Stimulated activated CD4-positive, alpha-beta T cell treated with anti-CD3 and anti-CD28 coated beads, Interleukin-4, amount 100 ng/mL, for 48 hours (primary cell): ENCODE data around the gene TMEM92.
"Not testable (repeated sequence)": the region's sequence is repeated elsewhere in the genome, so short reads cannot be mapped to it uniquely, and the experiment has no call there.

Source experiments
- DNase-seq, 2 donors: peaks; one replicate each; pipeline ENCODE4 v3.0.0-alpha.2; 2020; ENCODE audit warnings: low read depth in 2 of 2

Gene TMEM92

GRCh38 chr17:50262001-50262794, 12.1 kb upstream of the TMEM92 start:
- no peak for DNase-seq

DNA sequence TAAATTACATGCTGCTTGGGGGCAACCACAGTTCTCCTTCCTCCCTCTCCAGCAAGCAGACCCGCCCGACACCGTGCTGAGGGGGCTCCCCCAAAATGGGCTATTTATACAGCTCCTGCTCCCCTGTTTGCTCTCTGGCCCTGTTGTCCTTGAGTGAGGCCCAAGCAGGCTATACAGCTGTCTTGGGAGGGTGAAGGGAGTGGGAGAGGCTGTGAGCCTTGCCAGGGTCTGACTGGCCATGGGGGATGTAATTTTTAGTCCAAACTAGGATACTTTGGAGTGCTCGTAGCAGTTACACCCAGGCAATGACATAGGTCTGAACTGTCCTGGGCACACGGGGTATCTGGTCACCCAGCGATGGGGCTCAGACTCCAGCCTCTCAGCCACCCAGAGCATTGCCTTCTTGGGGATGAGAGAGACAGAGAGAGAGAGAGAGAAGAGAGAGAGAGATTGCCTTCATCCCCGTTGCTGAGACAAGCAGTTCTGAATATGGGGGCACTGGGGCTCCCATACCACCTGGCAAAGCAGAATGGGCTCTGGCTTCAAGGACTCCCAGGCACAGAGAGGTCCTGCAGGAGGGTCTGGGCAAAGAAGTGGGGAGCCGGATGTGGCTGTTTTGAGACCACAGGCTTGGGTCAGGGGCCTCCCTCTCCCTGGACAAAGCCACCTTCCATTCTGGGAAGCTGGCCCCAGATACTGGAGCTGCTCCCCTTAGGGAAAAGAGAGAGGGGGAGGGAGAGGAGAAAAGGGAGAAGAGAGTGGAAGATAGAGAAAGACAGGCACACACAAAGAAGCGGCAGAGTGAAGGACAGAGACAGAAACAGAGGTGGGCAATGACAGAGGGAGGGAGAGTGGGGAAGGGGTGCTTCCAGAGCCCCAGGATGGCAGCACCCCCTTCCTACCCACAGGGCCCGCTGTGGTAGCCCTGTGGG, 10.7 kb upstream of the TMEM92 start:
- no peak for DNase-seq

DNA sequence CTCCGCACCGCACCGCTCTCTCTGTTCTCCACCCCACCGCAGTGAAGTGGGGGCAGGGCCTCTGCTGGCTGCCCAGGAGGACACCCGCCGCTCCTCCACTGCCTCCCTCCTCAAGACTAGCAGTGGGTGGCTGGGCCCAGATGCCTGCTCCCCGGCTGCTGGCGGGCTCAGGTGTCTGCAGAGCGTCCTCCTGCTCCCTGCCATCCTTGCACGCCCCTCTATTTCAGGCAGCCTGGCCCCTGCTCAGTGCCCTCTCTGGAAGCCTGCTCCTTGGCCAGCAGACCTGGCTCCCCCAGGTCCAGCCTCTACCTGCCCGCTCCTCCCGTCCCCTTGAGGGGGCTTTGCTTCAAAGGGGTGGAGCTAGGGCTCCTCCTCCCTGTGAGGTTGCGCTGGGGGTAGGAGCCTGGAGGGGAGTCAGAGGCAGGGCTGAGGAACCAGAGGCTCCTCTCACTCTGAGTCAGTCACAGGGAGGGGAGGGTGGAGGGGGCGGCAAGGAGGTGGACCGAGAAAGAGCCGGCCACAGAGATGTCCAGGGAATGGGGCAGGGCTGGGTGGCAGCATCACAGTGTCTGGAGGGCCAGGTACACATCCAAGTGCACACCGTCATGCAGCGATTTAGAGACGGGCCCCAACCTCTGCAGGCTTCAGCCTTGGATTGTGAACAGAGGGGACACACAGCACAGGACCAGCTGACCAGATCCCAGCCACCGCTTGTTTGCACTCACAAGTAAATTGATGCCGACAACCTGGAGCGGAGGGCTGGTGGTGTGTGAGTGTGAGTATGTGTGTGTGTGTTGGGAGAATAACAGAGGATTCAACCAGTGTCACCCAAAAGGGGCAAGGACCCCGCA, 9.8 kb upstream of the TMEM92 start:
- DNase-seq, result no peak

DNA sequence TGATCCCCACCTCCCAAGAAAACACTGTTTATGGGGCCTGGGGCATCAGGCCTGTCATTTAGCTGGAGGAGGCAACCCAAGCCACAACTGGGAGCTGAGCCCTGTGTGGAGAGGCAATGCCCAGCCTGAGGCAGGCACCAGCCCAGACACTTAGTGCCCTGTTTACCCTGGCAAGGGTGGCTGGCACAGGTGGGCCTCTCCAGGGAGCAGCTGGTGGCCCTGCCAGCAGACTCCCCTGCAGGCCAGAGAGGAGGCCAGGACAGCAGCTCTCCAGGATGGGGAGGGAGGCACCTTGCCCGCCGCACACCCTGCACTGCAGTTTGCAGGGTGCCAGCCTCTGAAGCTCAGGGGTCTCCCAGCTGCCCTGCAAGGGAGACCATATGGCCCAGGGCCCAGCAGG, 9.1 kb upstream of the TMEM92 start:
- DNase-seq, result no peak

GRCh38 chr17:50265690-50266315, 8.5 kb upstream of the TMEM92 start:
- no peak for DNase-seq

- DNase-seq, result no peak
Measured at GRCh38 chr17:50266384-50267073, 7.7 kb upstream of the TMEM92 start.

- DNase-seq, result no peak
Measured at GRCh38 chr17:50267074-50267841, 7.0 kb upstream of the TMEM92 start.

DNA sequence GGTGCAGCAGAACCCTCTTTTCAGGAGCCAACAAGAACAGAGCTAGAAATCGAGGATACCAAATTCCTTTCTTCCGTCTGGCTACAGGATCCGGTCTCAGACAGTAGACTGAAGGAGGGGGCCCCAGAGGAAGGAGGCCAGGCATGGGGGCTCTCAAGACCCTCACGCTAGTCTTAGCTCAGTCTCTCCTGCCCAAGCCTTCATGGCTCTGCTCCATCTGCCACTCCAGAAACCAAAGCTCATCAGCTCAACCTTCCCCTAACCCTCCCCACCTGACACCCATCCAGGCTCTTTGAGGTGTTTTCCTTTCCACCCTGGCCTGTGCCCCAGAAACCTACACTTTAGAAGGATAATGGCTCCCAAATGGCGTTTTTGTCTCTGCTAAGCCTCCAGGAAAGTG, 6.2 kb upstream of the TMEM92 start:
- DNase-seq, result no peak

DNA sequence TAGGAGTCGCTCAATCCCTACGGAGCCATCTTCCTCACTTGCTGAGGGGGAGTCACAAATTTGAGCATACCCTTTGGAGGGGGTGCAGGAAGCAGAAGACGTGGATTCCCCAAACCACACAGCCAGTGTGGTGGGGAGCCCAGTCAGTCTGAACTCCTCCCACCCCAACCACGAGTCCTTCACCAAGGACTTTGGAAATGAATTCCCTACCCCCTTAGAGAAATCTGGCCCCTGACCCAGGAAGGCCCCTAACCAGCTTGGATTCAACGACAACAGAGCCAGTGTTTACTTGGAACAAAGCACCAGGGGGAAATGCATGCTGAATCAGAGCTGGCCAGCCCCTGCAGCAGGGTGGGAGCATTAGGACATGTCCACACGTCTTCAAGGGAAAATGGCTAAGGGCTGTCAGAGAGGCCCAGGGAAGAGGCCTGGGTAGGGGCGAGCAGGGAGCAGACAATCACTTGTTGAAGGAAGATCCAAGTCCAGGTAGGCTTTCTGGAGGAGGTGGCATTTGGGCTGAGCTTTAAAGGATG, 5.5 kb upstream of the TMEM92 start:
- DNase-seq, result no peak

DNA sequence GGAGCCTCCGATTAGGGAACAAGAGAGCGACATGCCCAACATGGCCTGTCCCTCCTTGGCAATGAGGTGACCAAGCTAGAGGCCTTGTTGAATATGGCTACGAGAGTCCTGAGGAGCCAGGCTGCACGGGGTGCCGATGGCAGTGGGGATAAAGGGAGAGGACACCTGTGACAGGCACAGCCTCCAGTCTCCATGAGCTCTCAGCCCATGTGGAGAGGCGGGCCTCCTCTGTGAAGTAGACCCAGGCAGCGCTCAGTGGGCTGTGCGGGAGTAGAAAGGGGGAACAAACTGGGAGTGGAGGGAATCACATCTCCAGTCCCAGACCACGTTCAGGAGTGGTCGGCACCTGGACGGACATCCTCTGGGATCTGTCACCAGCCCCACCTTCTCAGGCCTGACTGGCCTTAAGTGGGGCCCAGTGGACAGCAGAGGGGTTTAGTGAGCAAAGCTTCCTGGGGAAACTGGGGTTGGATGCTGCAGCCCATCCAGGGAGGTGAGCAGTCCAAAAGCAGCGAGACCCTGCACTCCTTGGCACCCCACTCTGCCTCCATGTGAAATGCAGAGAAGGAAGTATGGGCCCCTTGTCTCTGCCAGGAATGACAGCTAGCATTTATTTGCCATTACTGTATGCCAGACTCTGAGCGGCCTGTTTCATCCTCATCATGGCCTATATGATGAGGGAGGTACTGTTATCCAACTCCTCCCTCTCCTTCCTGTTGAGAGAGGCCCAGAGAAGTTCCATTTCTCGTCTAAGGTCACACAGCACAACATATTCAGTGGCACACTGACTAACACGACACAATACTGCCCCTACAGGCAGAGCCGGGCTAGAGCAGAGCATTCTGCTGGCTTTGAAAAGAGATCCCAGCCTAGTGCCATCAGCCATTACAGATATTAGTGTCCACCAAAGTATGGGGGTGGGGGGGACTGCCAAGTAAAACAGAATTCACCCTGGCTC, 4.5 kb upstream of the TMEM92 start:
- DNase-seq, result peak; percentile 59 to 64

GRCh38 chr17:50270435-50271362, 3.6 kb upstream of the TMEM92 start:
- no peak for DNase-seq

DNA sequence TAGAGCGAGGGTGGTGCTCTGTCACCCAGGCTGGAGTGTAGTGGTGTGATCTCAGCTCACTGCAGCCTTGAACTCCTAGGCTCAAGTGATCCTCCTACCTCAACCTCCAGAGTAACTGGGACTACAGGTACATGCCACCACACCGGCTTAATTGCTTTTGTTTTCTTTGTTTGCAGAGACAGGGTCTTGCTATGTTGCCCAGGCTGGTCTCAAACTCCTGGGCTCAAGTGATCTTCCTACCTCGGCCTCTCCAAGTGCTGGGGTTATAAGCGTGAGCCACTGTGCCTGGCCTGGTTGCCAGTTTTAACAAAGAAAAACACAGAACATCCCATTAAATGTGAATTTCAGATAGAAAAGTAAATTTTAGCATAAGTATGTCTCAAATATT, 2.9 kb upstream of the TMEM92 start:
- not testable (repeated sequence) for DNase-seq

DNA sequence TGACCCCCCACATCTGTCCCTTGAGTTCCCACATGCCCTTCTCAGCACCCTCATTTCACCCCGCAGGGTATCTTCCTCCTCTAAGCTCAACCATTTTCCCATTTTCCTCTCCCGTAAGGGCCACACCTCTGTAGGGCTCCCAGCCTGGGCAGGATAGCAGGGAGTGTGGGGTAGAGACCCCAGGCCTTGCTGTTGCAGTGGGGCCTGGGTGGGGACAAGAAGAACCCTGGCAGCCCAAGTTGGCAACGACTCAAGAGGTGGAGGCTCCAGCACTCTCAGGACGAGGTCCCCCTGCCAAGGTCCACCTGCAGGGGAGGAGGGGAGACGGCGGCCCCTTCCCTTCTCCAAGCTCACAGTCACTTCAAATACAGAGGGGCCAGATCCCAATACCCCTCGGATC, 2.0 kb upstream of the TMEM92 start:
- no peak for DNase-seq

DNA sequence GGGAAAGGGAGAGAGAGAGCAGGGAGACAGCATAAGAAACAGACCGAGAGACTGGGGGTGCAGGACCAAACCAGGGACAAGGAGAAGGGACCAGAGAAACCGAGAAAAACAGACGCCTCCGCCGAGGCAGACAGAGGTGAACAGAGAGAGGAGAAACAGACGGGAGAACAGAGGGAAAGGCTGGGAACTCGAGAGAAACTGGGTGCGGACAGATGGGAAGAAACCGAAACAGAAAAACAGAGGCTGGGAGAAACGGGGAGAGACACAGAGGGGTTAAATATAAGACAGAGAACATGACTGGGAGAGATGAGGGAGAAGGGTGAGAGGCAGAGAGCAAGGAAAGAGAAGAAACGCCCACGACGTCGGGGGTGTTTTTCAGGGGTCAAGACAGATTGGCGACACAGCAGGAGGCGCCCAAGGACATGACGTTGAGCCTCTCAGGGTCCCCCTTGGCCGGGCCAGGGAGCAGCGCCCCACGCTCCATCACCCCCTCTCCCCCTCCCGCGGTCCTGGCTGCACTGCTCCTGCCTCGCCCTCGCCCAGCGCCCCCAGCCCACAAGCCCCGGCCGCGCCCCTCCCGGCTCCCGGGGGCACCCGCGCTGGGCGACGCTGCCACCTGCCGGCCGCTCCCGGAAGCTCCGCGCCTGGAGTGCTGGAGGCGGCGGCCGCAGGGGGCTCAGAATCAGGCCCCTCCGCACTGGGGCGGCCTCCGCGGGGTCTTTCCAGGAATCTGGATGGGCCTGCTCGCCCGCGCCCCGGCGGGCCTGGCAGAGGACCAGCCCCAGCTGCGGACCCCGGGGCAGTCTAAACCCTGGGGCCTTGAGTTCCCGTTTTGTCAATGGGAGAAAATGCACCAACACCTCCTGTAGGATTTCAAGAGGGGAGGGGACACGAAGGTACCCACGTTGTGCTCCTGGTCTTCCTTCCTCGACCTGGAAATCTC, 1.3 kb upstream of the TMEM92 start:
- DNase-seq, result peak; percentile 35 to 42

DNA sequence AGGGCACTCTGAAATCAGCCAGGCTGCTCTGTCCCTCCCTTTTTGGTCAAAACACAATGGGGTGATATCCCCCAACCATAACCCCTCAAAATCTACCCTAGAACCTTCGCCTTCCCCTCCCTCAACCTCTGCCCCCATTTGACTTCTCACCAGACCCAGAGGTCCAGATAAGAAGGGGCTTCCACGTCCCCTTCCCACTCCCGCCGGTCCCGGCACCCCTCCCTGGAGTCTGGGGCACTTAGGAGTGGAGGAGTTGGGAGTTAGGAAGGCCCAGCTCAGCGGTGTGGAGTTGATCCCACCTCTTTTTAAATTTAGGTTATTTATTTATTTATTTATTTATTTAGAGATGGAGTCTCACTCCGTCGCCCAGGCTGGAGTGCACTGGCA, 619 bp upstream of the TMEM92 start:
- no peak for DNase-seq

GRCh38 chr17:50274897-50275221, 593 bp downstream of the TMEM92 start:
- no peak for DNase-seq

DNA sequence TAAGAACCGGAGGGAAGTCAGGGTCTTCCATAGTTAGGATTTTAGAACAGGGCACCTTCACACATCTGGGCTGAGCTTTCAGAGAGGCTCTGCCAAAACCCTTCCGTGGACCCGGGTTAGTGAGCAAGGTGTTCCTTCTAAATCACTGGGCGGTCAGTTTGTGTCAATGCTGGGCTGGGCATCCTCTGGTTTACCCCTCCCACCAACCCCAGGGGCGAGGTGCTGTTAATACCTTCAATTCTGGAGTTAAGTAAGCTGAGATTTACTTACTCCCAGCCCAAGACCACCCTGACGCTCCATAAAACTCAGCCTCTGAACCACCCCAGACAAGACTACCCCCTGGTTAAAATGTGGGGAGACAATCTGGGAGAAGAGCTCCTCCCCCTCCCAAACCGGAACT, 1.0 kb downstream of the TMEM92 start:
- DNase-seq, result no peak
